HEK293T (cell line): ENCODE results near the gene DCHS2.

Experiments used
- ARNT ChIP-seq: fragments of 450-650 bp; IDR thresholded peaks from 2 replicates; pipeline ENCODE4 v1.6.1; 2017; ENCODE audit warnings: mild to moderate bottlenecking
- BHLHE40 ChIP-seq: fragments of 450-650 bp; IDR thresholded peaks from 2 replicates; pipeline ENCODE4 v1.6.1; 2016; ENCODE audit warnings: mild to moderate bottlenecking, moderate library complexity, borderline replicate concordance
- ELF4 ChIP-seq: fragments of 450-650 bp; IDR thresholded peaks from 2 replicates; pipeline ENCODE4 v1.6.1; 2017; ENCODE audit warnings: antibody characterized with exemption
- FOXA1 ChIP-seq: fragments of 450-650 bp; IDR thresholded peaks from 2 replicates; pipeline ENCODE4 v1.6.1; 2016; ENCODE audit warnings: mild to moderate bottlenecking
- FOXK2 ChIP-seq: fragments of 450-650 bp; IDR thresholded peaks from 2 replicates; pipeline ENCODE4 v1.6.1; 2016; ENCODE audit warnings: mild to moderate bottlenecking
- FOXM1 ChIP-seq: fragments of 450-650 bp; IDR thresholded peaks from 2 replicates; pipeline ENCODE4 v1.6.1; 2017; ENCODE audit warnings: mild to moderate bottlenecking, borderline replicate concordance
- HDGF ChIP-seq: fragments of 450-650 bp; IDR thresholded peaks from 2 replicates; pipeline ENCODE4 v1.6.1; 2017; ENCODE audit warnings: antibody characterized with exemption, borderline replicate concordance
- LEF1 ChIP-seq: fragments of 450-650 bp; IDR thresholded peaks from 2 replicates; pipeline ENCODE4 v1.6.1; 2017; ENCODE audit warnings: mild to moderate bottlenecking, borderline replicate concordance
- NFRKB ChIP-seq: fragments of 450-650 bp; IDR thresholded peaks from 2 replicates; pipeline ENCODE4 v1.6.1; 2016; ENCODE audit warnings: mild to moderate bottlenecking, moderate library complexity
- PKNOX1 ChIP-seq: fragments of 450-650 bp; IDR thresholded peaks from 2 replicates; pipeline ENCODE4 v1.6.1; 2016
- SP1 ChIP-seq: fragments of 450-650 bp; IDR thresholded peaks from 2 replicates; pipeline ENCODE4 v1.6.1; 2017
- SUZ12 ChIP-seq: fragments of 450-650 bp; IDR thresholded peaks from 2 replicates; pipeline ENCODE4 v1.6.1; 2016; ENCODE audit warnings: mild to moderate bottlenecking
- TARDBP ChIP-seq: fragments of 450-650 bp; IDR thresholded peaks from 2 replicates; pipeline ENCODE4 v1.6.1; 2016
- ZNF384 ChIP-seq: fragments of 450-650 bp; IDR thresholded peaks from 2 replicates; pipeline ENCODE4 v1.6.1; 2016

GRCh38 chr4:154517591-154517990, 26.0 kb upstream of the DCHS2 start:
- TF ChIP-seq NFRKB (no peak), ELF4 (no peak), BHLHE40 (no peak), TARDBP (no peak), SUZ12 (no peak), FOXM1 (no peak), PKNOX1 (no peak), FOXK2 (no peak), ARNT (no peak), SP1 (no peak), FOXA1 (no peak), HDGF (no peak), ZNF384 (no peak), LEF1 (no peak)
